ENCODE data around the gene OR2A42. TPM values are rescaled to one million over a fixed set of nuclear protein-coding genes. Genes with fewer than 3 reads are reported as not detected.
"Not testable (repeated sequence)": the region's sequence is repeated elsewhere in the genome, so short reads cannot be mapped to it uniquely, and the experiment has no call there.

OR2A42 gene, protein sequence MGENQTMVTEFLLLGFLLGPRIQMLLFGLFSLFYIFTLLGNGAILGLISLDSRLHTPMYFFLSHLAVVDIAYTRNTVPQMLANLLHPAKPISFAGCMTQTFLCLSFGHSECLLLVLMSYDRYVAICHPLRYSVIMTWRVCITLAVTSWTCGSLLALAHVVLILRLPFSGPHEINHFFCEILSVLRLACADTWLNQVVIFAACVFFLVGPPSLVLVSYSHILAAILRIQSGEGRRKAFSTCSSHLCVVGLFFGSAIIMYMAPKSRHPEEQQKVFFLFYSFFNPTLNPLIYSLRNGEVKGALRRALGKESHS
- not detected for total RNA-seq

DNA sequence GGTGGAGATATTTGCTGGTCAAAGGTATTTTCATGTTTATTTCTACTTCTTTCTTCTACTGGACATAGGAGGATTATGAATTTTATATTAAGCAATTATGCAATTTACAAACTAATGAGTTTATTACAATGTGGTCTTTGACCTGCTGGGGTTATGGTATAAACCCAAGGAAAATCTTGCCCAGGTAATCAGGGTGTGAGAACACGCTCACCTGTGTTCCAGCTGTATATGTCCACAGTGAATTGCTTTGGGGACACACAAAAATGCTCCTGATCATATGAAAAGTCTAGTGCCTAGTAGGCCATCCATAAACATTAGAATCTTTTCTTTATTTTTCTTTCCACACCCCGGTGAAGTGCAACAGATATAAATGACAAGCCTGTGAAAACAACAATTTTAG, at the start of gene OR2A42:
TSS of gene OR2A42 (minus strand) at position 241 of the 400 bp plus-strand sequence. CDS start 6,762 bp downstream, outside the sequence.
- ATAC-seq; DNase-seq (ENCODE audit: low spot score): not testable (repeated sequence)

DNA sequence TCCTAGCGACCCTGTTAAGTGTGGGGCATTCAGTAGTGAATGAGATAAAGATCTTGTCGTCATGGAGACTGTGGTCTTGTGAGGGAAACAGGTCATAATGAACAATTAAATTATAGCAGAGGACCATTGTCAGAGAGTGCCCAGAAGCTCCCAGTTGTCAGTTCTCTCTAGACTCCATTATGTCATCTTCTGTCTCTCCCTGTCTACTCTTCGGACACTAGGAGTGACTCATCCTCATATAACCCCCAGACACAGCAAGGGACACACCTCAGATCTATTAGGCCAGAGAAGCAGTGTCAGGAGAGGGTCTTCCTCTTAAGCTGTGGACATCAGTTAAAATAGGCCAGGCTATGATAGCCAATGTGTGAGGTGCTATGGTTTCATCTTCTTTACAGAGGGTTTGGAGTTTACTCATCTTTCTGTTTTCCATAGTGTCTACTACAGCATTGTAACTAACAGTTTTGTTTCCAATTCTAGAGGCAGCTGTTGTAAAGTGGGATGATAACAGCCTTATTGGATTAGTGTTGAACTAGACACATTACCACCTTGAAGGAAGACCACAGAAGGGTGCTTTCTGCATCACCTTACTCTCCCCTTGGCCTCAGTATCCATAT, 47.9 kb upstream of the OR2A42 start:
- DNase-seq (ENCODE audit: low spot score); ATAC-seq: not testable (repeated sequence)

DNA sequence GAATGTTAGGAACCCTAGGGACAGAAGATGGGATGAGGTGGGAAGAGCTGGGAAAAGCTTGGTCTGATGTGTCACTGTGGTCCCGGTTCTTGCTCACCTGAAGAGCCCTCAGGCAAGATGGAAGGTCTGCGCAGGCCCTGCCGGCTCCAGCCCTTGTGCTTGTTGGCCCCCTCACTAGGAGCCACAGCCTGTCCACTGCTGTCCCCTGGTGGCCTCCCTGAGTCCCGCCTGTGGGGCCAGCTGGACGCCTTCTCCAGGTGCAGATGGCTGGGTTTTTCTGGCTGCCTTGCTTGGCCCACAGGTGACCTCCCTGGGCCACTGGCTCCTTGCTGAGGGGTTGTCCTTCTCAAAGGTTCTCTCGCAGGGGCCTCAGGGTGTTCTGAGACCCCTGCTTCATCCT, 44.3 kb upstream of the OR2A42 start:
- peak; percentile 12 for ATAC-seq
- DNase-seq (ENCODE audit: low spot score), result not testable (repeated sequence)

DNA sequence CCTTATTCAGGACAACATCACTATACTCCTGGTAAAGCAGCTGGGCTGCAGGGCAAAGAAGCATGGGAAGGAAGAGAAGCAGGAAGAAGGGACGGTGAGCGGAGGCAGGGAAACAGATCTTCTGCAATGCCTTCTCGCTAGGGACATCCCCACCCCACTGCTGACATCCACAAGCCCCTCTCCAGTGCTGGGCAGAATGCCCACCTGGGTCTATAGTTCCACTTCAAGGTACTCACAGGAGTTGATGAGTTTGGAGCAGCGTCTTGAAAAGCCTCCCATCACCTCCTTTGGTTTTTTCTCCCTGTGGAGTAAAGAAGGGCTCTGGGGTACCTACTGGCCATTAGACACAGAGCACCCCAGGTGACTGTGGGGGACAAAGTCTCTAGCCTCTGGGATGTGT, 43.1 kb upstream of the OR2A42 start:
- peak; percentile 10 for ATAC-seq

DNA sequence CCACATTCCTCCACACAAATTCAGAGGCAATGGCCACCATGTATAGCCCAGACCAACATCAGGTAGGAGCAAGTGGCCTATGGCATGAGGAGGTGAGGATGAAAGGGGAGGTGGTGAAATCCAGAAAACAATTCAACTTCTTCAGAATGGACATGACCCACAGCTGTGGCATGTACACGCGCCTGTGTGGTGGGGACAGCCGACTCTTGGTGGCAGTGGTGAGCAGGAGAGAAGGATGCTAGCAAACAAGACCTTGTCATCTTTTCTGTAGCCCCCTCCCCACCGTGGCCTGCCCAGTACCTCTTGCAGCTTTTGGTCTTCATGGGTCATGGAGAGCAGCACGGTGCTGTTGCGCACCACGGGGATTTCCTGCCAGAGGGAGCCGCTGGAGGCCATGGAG, 42.6 kb upstream of the OR2A42 start:
- DNase-seq (ENCODE audit: low spot score), result not testable (repeated sequence)
- ATAC-seq, result peak; percentile 14

More for the DNA sequence above, 43.1 kb upstream of the OR2A42 start:
- DNase-seq (ENCODE audit: low spot score), result not testable (repeated sequence)

DNA sequence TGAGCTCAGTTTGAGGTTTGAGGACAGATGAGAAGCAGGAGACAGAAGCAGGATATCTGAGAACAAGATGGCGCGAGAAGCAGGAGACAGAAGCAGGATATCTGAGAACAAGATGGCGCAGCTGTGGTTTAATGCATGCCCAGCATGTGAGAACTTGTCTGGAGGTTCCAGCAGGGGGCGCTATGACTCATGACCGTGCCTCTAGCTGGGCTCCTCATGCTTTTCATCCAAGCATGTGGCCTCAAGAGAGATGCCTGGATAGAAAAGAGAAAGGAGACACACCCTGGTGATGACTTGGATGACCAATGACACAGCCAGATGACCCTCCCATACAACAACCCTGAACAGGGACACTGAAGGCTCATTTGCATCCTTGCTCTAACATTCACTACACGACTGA, 40.6 kb upstream of the OR2A42 start:
- not testable (repeated sequence) for DNase-seq (ENCODE audit: low spot score)
- ATAC-seq, result peak; percentile 44

DNA sequence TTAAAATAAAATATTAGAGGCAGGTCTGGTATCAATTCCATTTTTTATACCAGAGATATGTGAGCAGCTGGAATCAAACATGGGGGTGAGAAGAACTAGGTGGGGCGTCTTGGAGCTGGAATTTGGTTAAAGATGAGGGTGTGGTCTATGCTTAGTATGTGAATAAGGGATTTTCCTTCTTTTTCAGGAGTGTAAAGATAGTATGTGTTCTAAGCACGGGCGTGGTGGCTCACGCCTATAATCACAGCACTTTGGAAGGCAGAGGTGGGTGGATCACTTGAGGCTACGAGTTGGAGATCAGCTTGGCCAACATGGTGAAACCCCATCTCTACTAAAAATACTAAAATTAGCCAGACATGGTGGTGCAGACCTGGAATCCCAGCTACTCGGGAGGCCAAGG, 35.9 kb upstream of the OR2A42 start:
- not testable (repeated sequence) for ATAC-seq; DNase-seq (ENCODE audit: low spot score)

DNA sequence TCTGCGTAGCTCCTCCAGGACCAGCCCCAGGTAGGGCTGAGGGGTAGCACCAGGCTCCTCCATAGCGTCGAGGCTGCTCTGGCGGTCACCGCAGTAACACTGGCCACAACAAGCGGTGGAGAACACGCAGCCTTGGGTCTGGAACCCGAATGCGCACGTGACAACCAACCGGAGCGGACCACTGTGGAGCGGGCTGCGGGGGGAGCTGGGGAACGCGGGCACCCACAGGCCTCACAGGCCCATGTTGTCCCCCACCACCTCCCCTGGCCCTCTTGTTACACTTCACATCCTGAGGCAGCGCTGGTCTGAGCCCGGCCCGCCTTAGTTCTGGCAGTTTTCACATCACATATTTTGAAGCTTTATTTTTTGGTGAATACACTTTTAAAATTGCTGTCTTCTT, 29.8 kb upstream of the OR2A42 start, which contains the start of gene CTAGE8:
TSS of gene CTAGE8 (minus strand) at position 101 of the 400 bp plus-strand sequence. CDS start at position 63, 38 bp downstream.
- DNase-seq (ENCODE audit: low spot score); ATAC-seq: not testable (repeated sequence)

DNA sequence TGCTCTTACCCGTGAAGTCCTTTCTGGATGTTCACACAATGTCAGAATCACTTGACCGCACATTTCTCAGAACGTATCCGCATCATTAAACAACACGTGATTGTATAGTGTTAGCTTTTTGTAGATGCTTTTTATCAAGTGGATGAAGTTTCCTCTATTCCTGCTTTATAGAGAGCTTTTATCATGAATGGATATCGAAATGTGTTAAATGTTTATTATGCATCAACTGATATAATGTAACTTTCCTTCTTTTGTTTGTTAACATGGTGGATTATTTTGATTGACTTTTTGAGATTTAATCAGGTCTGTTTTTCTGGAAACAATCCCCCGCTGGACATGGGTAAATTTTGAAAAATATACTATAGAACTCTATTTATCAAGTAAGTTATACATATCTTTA, 25.3 kb upstream of the OR2A42 start, which contains the start of gene OR2A7:
TSS of gene OR2A7 (minus strand) at position 101 of the 400 bp plus-strand sequence. CDS start 5,164 bp downstream, outside the sequence.
- ATAC-seq; DNase-seq (ENCODE audit: low spot score): not testable (repeated sequence)

DNA sequence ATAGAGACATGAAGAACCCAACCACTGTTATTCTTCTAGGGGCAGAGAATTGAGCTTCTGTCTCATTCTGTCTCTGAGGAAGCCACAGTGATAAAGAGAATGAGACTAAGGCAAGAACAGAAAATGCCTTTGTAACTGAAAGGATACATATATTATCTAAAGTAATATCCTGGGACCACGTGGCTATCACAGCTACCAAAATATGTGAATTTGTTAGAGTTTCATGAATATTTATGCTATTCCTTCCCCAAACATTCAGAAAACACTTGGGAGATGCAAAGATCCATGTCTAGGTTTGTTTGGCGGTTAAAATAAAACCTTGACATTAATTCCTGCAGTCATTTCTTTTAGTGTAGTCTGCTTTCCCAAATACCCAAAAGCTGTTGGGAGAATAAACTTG, 22.7 kb upstream of the OR2A42 start:
- not testable (repeated sequence) for DNase-seq (ENCODE audit: low spot score); ATAC-seq

DNA sequence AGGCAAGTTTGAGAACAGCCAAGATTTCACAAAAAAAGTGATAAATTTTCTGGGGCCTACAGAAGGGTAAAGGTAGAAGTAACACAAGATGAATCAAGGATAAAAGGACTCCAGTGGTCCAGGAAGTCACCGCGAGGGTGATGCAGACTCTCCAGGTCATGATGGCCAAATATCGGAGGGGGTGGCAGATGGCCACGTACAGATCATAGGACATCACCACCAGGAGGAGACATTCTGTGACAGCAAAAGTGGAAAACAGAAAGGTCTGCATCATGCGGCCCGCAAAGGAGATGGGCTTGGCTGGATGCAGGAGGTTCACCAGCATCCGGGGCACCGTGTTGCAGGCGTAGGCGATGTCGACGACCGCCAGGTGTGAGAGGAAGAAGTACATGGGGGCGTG, 19.7 kb upstream of the OR2A42 start:
- DNase-seq (ENCODE audit: low spot score); ATAC-seq: not testable (repeated sequence)

DNA sequence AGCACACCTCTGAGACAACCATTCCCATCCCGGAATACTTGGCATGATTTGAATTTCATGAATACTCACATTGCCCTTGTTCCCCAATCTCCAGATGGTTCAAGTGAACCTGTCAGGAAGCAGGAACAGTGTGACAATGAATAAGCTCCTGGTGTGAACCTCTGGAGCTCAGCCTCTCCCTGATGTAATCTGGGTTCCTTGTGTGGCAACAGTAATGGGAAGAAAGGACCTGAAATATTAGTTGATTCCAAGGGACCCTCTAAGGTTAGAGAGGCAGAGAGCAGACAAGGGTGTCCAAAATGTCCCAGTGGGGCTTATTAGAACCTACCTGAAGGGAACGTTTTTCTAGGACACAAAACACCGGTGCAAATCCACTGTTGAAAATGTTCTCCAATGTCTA, 16.7 kb upstream of the OR2A42 start:
- DNase-seq (ENCODE audit: low spot score), result no peak
- ATAC-seq, result no peak

DNA sequence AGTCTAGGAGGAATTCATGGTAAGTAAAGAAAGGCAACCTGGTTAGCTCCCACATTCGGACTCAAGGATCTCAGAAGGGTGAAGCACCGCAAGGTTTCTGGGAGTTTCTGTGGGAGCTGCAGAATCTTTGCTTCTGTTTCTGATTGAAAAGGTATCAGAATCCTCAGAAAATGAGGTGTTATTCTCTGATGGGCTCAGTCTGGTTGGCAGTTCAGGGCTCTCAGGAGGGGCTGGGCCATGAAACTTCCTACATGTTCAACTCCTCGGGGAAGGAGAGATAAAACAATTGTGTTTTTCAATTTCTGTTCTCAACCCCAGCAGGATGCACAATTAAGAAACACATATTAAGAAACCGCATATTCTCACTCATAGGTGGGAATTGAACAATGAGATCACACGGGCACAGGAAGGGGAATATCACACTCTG, 16.1 kb upstream of the OR2A42 start:
- no peak for ATAC-seq
- no peak for DNase-seq (ENCODE audit: low spot score)

DNA sequence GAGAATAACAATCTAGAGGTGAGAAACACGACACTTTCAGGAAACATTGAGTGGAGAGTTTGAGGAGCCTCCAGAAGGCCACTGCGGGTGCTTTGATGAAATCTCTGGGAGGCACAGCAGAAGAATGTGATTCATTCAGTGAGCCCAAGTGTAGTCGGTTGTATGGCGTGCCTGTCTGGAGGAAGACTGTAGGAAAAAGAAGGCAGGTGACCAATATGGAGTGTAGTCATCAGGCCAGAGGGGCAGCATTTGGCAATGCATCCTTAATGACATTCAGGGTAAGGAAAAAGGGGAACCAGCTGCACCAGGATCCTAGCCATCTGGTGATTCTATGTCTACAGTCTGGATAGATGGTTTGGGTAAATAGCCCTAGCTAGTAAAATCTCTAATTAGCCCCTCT, 12.9 kb upstream of the OR2A42 start:
- not testable (repeated sequence) for DNase-seq (ENCODE audit: low spot score); ATAC-seq

DNA sequence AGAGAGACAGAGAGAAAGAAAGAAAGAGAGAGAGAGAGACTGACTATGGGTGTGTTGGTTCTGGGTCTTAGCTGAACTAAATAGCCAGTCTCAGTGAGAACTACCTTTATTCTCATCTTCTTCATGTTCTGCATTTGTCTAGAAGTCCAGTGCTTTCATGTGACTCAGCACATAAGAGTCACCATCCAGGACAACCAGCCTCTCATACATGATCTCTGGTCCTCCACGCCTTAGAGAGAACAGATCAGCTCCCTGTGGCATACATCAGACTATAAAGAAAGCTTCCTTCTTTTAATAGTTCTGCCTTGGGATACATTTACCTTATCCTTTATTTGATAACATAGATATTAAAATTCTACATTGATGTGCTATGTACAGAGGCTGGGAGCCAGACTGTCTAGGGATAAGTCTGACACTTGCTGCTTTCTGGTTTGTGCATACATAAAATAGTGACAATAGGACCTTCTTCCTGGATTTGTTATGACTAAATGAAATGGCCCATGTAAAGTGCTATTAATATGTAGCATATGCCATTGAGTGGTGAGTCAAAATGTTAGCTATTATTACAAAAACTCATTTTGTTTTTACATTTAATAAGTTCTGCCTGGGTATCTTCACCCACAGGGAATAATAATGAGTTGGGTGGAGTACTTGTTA, 8.4 kb upstream of the OR2A42 start:
- ATAC-seq; DNase-seq (ENCODE audit: low spot score): not testable (repeated sequence)

DNA sequence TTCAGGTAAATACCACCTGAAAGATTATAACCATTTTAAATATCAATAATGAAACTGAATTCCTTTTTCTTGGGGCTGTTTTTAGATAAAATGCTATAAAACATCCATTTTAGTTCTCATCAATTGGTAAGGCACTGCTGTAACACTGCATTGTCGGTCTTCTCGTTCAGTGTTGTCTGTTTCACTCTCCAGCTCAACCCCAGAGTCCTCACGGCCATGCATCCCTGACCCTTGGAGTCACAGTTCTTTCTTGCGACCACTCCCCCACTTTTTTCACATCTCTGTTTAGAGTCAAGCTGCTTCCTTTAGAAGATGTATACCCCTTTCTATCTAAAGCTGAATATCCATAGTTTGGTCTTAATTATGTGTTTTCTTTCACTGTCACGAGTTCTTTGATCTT, 7.6 kb upstream of the OR2A42 start:
- DNase-seq (ENCODE audit: low spot score); ATAC-seq: not testable (repeated sequence)

DNA sequence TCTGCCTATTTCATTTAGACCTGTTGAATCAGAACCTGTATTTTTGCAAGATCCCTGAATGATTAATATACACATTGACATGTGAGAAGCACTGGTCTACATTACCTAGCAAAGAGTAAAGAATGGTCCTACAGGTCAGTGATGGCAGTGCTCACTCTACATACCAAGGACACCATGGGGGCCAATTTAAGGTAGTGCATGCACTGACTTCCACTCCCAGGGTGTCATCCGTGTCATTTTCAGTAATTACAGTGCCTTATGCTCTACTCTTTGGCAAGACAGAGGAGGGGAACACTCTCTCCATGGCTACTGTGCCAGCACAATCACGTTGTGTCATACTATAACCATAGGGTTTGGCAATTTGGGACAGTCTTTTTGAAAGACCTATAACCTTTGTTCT, 6.0 kb upstream of the OR2A42 start:
- DNase-seq (ENCODE audit: low spot score); ATAC-seq: not testable (repeated sequence)

DNA sequence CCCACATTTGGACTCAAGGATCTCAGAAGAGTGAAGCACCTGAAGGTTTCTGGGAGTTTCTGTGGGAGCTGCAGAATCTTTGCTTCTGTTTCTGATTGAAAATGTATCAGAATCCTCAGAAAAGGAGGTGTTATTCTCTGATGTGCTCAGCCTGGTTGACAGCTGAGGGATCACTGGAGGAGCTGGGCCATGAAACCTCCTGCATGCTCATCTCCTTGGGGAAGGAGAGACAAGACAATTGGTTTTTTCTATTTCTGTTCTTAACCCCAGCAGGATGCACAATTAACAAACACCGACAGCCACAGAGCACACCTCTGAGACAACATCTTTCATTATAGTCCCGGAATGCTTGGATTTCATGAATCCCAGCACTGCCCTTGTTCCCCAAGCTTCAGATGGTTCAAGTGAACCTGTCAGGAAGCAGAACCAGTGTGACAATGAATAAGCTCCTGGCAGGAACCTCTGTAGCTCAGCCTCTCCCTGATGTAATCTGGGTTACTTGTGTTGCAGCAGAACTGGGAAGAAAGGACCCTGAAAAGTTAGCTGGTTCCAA, 799 bp downstream of the OR2A42 start:
- not testable (repeated sequence) for ATAC-seq

DNA sequence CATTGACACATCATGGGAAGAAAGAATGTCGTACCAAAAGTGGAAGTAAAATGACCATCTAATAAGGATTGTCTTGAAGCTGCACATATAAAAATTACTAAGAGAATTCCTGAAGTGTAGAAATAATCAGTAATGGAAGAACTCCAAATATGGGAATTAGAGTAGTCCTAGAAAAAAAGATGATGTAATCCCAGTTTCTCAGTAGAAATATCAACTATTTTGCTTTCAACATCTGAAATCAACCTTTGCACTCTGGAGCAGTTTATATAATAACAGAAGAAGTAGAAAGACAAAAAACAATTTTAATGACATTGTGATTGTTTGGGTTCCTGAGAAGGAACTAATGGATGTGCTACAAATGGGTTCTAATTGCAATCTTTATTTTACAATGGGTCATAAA, 6.4 kb downstream of the OR2A42 start:
- peak; percentile 42 for ATAC-seq
- DNase-seq (ENCODE audit: low spot score), result not testable (repeated sequence)

More for the DNA sequence above, 799 bp downstream of the OR2A42 start:
- not testable (repeated sequence) for DNase-seq (ENCODE audit: low spot score)

DNA sequence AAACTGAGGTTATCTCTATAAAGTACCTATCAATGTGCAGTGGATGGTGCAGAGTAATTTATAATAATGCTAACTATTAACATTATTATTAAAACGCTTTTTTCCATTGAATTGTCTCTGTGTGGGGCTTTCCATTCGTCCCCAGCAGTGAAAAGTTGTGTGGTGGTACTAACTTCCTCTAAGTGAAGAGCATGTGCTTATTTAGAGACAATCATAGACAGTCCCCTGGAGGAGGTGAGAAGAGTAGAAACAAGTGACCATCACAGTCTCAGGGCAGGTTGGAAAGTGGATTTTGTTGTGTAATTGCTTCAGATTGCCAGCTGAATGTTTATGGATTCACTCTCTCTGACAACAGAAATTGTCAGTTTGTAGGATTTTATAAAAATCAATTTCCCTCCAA, 8.4 kb downstream of the OR2A42 start:
- not testable (repeated sequence) for DNase-seq (ENCODE audit: low spot score)

DNA sequence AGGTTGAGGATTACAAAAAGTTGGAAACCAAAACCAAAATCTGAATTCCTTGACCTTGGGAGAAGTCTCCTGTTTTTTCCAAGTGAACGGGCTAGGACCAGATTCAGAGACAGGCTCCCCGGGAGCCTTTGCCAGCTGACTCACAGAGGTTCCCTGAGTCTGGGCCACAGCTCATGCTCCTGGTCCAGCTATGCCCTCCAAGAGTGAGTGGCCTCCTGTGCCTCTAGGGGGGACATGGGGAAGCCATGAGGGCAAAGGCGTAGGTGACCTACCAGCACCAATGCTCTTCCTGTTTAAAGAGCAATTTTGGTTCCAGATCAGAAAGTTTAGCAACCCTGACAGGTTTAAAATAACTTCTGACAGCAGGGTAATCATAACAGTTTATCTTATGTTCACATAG, 10.6 kb downstream of the OR2A42 start:
- DNase-seq (ENCODE audit: low spot score); ATAC-seq: not testable (repeated sequence)

More for the DNA sequence above, 8.4 kb downstream of the OR2A42 start:
- not testable (repeated sequence) for ATAC-seq
